PC-9 (cell line): ENCODE data around the gene FBXO44. TPM values are rescaled to one million over a fixed set of nuclear protein-coding genes. Genes with fewer than 3 reads are reported as not detected.

Source experiments
- BruUV-seq: library from RNA; stranded (reverse); fragments of 400-500 nt; replicated peaks from 2 replicates; lab custom pipeline; 2021; lab: Mats Ljungman, UMichigan
- CTCF ChIA-PET: fragments of 300-600 bp; sonication (Branson Sonifier 250); formaldehyde crosslinking; loops from one replicate; lab custom pipeline; 2022; ENCODE audit warnings: antibody characterized with exemption; lab: Charles Lee
- POLR2A ChIA-PET: fragments of 300-600 bp; sonication (Branson Sonifier 250); formaldehyde crosslinking; loops from one replicate; lab custom pipeline; 2022; ENCODE audit warnings: antibody characterized with exemption; ENCODE audit not compliant: unreplicated experiment; lab: Charles Lee
- DNase-seq, 2 experiments: peaks; one replicate each; pipeline versions ENCODE4 v3.0.0 to v3.0.0-alpha.2; 2015 to 2022; ENCODE audit warnings: mixed read lengths in 1 of 2
- H2AFZ ChIP-seq: fragments of 200-600 bp; sonication (generic); 2 replicates; pipeline ENCODE4 v1.8.1; 2017; ENCODE audit warnings: antibody characterized with exemption
- H3F3A ChIP-seq: fragments of 200-600 bp; sonication (generic); 2 replicates; pipeline ENCODE4 v1.8.1; 2017; ENCODE audit warnings: antibody characterized with exemption, mild to moderate bottlenecking, low read depth; ENCODE audit not compliant: insufficient read depth
- H3K27ac ChIP-seq: fragments of 200-600 bp; sonication (generic); 2 replicates; pipeline ENCODE4 v1.6.1; 2016; ENCODE audit warnings: mixed run types
- H3K27me3 ChIP-seq: fragments of 200-600 bp; sonication (generic); 2 replicates; pipeline ENCODE4 v1.6.1; 2016; ENCODE audit warnings: low read depth, mixed run types; ENCODE audit not compliant: insufficient read depth
- H3K36me3 ChIP-seq: fragments of 200-600 bp; sonication (generic); 2 replicates; pipeline ENCODE4 v1.6.1; 2016; ENCODE audit warnings: low read depth, mixed run types
- H3K4me1 ChIP-seq: fragments of 200-600 bp; sonication (generic); replicated peaks from 2 replicates; pipeline ENCODE4 v1.6.1; 2016; ENCODE audit warnings: mixed run types; ENCODE audit not compliant: insufficient read depth
- H3K4me2 ChIP-seq: fragments of 200-600 bp; sonication (generic); 2 replicates; pipeline ENCODE4 v1.6.1; 2017; ENCODE audit warnings: mixed run types
- H3K4me3 ChIP-seq: fragments of 200-600 bp; sonication (generic); 2 replicates; pipeline ENCODE4 v1.6.1; 2016; ENCODE audit warnings: mixed run types
- H3K79me2 ChIP-seq: fragments of 200-600 bp; sonication (generic); 2 replicates; pipeline ENCODE4 v1.6.1; 2017; ENCODE audit warnings: low read depth, mixed run types
- H3K9me2 ChIP-seq: fragments of 200-600 bp; sonication (generic); 2 replicates; pipeline ENCODE4 v1.8.1; 2017; ENCODE audit warnings: mild to moderate bottlenecking; ENCODE audit not compliant: insufficient read depth
- H3K9me3 ChIP-seq: fragments of 200-600 bp; sonication (generic); 2 replicates; pipeline ENCODE4 v1.8.1; 2016; ENCODE audit warnings: low read depth; ENCODE audit not compliant: insufficient read depth
- H4K20me1 ChIP-seq: fragments of 200-600 bp; sonication (generic); 2 replicates; pipeline ENCODE4 v1.8.1; 2017; ENCODE audit not compliant: insufficient read depth
- EZH2 ChIP-seq: fragments of 200-600 bp; sonication (generic); IDR thresholded peaks from 2 replicates; pipeline ENCODE4 v1.8.0; 2017; ENCODE audit warnings: antibody characterized with exemption, low read depth
- intact Hi-C: fragments of 100-400 bp; cut with micrococcal nuclease; formaldehyde crosslinking; loops from one replicate; pipeline ENCODE4 v1.10.0; 2022; ENCODE audit not compliant: unreplicated experiment
- total RNA-seq: library from RNA; stranded (reverse); gene quantifications from 2 replicates; pipeline ENCODE4 v1.2.3, GENCODE V29; 2021
- TF ChIP-seq, protein P1 (sequence below): fragments of 200-600 bp; sonication (generic); conservative IDR thresholded peaks from 2 replicates; pipeline ENCODE4 v1.6.1; 2017; ENCODE audit warnings: mixed run types, antibody characterized with exemption, mild to moderate bottlenecking, moderate library complexity

The FBXO44 gene
- total RNA-seq, 1 experiment from 2014 or later, result 31.9 TPM

DNA sequence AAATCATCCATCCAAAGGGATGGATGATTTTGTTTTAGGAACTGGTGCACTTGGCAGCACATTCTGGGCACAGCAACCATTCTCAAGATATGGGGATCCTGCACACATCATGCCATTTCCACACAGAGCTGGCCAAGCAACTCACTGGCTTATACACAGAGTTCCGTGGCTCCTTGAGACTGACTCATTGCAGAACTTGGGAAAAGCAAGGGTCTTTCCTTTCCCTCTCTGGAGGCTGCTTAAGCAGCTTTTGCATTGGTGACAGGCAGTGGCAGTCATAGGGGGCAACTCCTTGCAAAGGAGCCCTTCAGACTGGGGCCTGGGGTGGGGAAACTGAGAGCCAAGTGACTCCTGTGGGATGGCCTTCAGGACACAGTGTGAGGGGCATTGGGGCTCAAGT lies 28.1 kb downstream of the FBXO44 start:
- intact Hi-C loops, result no loop called here
- H3K9me3 ChIP-seq, result no peaks in the 10 kb centered on the region

DNA sequence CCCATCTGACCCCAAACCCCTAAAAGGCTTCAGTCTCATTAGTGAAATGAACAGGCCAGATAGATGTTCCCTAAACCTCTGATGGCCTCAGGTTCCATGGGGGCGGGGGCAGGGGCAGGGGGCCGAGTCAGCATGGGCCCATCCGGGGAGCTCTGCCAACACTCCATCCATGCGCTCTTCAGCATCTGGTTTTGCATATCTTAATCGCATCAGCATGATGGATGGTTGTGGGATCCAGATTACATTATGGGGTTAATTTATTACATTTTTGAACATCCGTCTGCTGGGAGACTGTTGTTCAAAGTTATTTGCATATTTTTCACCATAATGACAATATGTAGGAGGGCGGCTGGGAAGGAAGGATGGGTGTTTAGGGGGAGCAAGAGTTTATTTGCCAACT lies 29.4 kb downstream of the FBXO44 start:
- H2AFZ ChIP-seq, result no peak overlapping the region
- ChIA-PET CTCF (no interaction called here), POLR2A (interaction anchor here (0.7 kb wide), 1 partner anchor 244 kb away, joined by 3 read pairs; no protein-coding TSS in a partner anchor)
- intact Hi-C loops, result no loop called here
- H3K4me2 ChIP-seq, result no peak overlapping the region
- H3K4me3 ChIP-seq, result no peak overlapping the region
- H3K27ac ChIP-seq, result no peak overlapping the region
- DNase-seq, result no peak
- H3K79me2 ChIP-seq, result no peaks in the 10 kb centered on the region
- no peaks in the 10 kb centered on the region for H3K9me3 ChIP-seq
- H3K4me1 ChIP-seq, result no peaks in the 10 kb centered on the region
- H4K20me1 ChIP-seq, result no peaks in the 10 kb centered on the region
- H3K9me2 ChIP-seq, result no peaks in the 10 kb centered on the region
- TF ChIP-seq, protein P1, sequence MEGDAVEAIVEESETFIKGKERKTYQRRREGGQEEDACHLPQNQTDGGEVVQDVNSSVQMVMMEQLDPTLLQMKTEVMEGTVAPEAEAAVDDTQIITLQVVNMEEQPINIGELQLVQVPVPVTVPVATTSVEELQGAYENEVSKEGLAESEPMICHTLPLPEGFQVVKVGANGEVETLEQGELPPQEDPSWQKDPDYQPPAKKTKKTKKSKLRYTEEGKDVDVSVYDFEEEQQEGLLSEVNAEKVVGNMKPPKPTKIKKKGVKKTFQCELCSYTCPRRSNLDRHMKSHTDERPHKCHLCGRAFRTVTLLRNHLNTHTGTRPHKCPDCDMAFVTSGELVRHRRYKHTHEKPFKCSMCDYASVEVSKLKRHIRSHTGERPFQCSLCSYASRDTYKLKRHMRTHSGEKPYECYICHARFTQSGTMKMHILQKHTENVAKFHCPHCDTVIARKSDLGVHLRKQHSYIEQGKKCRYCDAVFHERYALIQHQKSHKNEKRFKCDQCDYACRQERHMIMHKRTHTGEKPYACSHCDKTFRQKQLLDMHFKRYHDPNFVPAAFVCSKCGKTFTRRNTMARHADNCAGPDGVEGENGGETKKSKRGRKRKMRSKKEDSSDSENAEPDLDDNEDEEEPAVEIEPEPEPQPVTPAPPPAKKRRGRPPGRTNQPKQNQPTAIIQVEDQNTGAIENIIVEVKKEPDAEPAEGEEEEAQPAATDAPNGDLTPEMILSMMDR, result no peak
- no peak for TF ChIP-seq EZH2
- no peaks in the 10 kb centered on the region; the same call in 1 of the 2 replicates for H3K27me3 ChIP-seq
- H3K36me3 ChIP-seq, result no peaks in the 10 kb centered on the region
- H3F3A ChIP-seq, result no peaks in the 10 kb centered on the region
- no TSS peak for BruUV-seq

More for the DNA sequence above, 28.1 kb downstream of the FBXO44 start:
- Histone ChIP-seq H3K4me3 (no peak overlapping the region), H3K79me2 (no peaks in the 10 kb centered on the region), H4K20me1 (no peaks in the 10 kb centered on the region), H3K36me3 (no peaks in the 10 kb centered on the region), H3K27ac (no peak overlapping the region), H3K9me2 (no peaks in the 10 kb centered on the region), H3K4me1 (no peaks in the 10 kb centered on the region), H3K27me3 (no peaks in the 10 kb centered on the region), H2AFZ (no peak overlapping the region), H3K4me2 (no peak overlapping the region), H3F3A (no peaks in the 10 kb centered on the region)
- DNase-seq, result no peak
- ChIA-PET POLR2A (no interaction called here), CTCF (no interaction called here)
- TF ChIP-seq EZH2, result no peak
- TF ChIP-seq, protein P1, result no peak
- no TSS peak for BruUV-seq

DNA sequence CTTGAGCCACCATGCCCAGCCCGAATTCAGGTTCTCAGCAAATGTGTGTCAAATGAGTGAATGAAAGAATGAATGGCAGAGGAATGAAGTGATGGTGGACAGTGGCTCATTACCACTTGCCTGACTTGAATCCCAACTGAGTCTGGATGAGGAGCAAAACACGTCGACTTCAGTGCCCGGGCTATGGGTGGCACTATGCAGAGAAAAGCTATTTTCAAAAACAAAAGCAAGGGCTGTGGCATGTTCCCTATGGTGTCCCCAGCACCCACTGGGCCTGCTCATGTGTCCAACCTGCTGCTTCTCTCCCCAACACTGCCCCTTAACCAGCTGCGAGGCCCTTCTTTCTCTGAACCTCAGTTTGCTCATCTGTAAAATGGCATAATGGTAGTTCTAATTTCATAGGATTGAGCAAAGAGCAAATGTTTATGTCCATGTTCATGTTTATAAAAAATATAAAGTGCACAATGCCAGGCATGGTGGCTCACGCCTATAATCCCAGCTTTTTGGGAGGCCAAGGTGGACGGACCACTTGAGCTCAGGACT lies 30.6 kb downstream of the FBXO44 start:
- H3K36me3 ChIP-seq, result no peaks in the 10 kb centered on the region
- POLR2A ChIA-PET, result no interaction called here
- no peaks in the 10 kb centered on the region for H3F3A ChIP-seq
- intact Hi-C loops, result no loop called here
- DNase-seq, result no peak
- H3K9me3 ChIP-seq, result no peaks in the 10 kb centered on the region
- H2AFZ ChIP-seq, result no peak overlapping the region
- H3K79me2 ChIP-seq, result no peaks in the 10 kb centered on the region
- H3K9me2 ChIP-seq, result no peaks in the 10 kb centered on the region
- peaks cover 5% of the 10 kb centered on the region for H3K27me3 ChIP-seq
- H3K4me1 ChIP-seq, result no peaks in the 10 kb centered on the region
- H4K20me1 ChIP-seq, result no peaks in the 10 kb centered on the region
- no peak for TF ChIP-seq EZH2
- TF ChIP-seq, protein P1, result no peak
- H3K4me2 ChIP-seq, result no peak overlapping the region
- BruUV-seq, result no TSS peak
- H3K27ac ChIP-seq, result no peak overlapping the region
- CTCF ChIA-PET, result no interaction called here
- H3K4me3 ChIP-seq, result no peak overlapping the region
